GM19467 (cell line): ENCODE results near the gene DGKI.
"Not testable (repeated sequence)": the region's sequence is repeated elsewhere in the genome, so short reads cannot be mapped to it uniquely, and the experiment has no call there.

Experiments
- ATAC-seq: cut with Tn5 transposase; IDR thresholded peaks from one replicate; pipeline ENCODE4 v1.9.1; 2021; ENCODE audit warnings: mild to moderate bottlenecking, moderate library complexity; ENCODE audit not compliant: unreplicated experiment

The DGKI gene

GRCh38 chr7:137484326-137484725 is 362.4 kb downstream of the DGKI start:
- no peak for ATAC-seq

GRCh38 chr7:137482466-137482865 is 364.3 kb downstream of the DGKI start:
- no peak for ATAC-seq

GRCh38 chr7:137480824-137481365 is 365.9 kb downstream of the DGKI start:
- no peak for ATAC-seq

GRCh38 chr7:137480401-137480800 is 366.4 kb downstream of the DGKI start:
- ATAC-seq = no peak

- ATAC-seq = no peak
Observed at GRCh38 chr7:137476937-137477336, 369.8 kb downstream of the DGKI start.

- ATAC-seq = no peak
Observed at GRCh38 chr7:137475966-137476365, 370.8 kb downstream of the DGKI start.

- ATAC-seq = no peak
Observed at GRCh38 chr7:137474540-137475026, 372.2 kb downstream of the DGKI start.

- no peak for ATAC-seq
Observed at GRCh38 chr7:137471128-137471527, 375.6 kb downstream of the DGKI start.

GRCh38 chr7:137469858-137470257 is 376.9 kb downstream of the DGKI start:
- no peak for ATAC-seq

GRCh38 chr7:137469191-137469811 is 377.5 kb downstream of the DGKI start:
- no peak for ATAC-seq

- no peak for ATAC-seq
Observed at GRCh38 chr7:137462847-137463246, 383.9 kb downstream of the DGKI start.

- no peak for ATAC-seq
Observed at GRCh38 chr7:137462074-137462715, 384.6 kb downstream of the DGKI start.

GRCh38 chr7:137458399-137458798 is 388.4 kb downstream of the DGKI start:
- ATAC-seq = no peak

GRCh38 chr7:137454767-137455166 is 392.0 kb downstream of the DGKI start:
- ATAC-seq = no peak

GRCh38 chr7:137454246-137454724 is 392.5 kb downstream of the DGKI start:
- no peak for ATAC-seq

GRCh38 chr7:137453356-137453755 is 393.4 kb downstream of the DGKI start:
- no peak for ATAC-seq

GRCh38 chr7:137449016-137449415 is 397.8 kb downstream of the DGKI start:
- ATAC-seq = no peak

- ATAC-seq = not testable (repeated sequence)
Observed at GRCh38 chr7:137448572-137448971, 398.2 kb downstream of the DGKI start.

GRCh38 chr7:137446025-137446424 is 400.7 kb downstream of the DGKI start:
- no peak for ATAC-seq

- ATAC-seq = no peak
Observed at GRCh38 chr7:137445268-137445667, 401.5 kb downstream of the DGKI start.

GRCh38 chr7:137443616-137444015 is 403.2 kb downstream of the DGKI start:
- ATAC-seq = no peak

GRCh38 chr7:137441451-137441850 is 405.3 kb downstream of the DGKI start:
- ATAC-seq = no peak
